OCI-LY3 (cell line): ENCODE measurements around the gene ADGRV1.
"Not testable (repeated sequence)": the region's sequence is repeated elsewhere in the genome, so short reads cannot be mapped to it uniquely, and the experiment has no call there.

Experiments
- H2AFZ ChIP-seq: fragments of 200-600, 300-600 bp; shearing (Covaris generic); 2 replicates; pipeline ENCODE4 v1.6.0; 2014; ENCODE audit warnings: antibody characterized with exemption, low read depth, low read length
- H3K27ac ChIP-seq: fragments of 200-600, 300-600 bp; sonication (generic); 2 replicates; pipeline ENCODE4 v1.5.1; 2014; ENCODE audit warnings: mild to moderate bottlenecking, low read length, moderate library complexity, mixed read lengths
- H3K27me3 ChIP-seq: fragments of 200-600, 300-600 bp; sonication (generic); 2 replicates; pipeline ENCODE4 v1.6.1; 2014; ENCODE audit warnings: low read depth, low read length, mixed read lengths
- H3K36me3 ChIP-seq: fragments of 200-600, 300-600 bp; sonication (generic); replicated peaks from 2 replicates; pipeline ENCODE3; 2014; ENCODE audit warnings: low read depth, low read length, mixed read lengths
- H3K4me1 ChIP-seq: fragments of 300-600, 200-600 bp; sonication (generic); 2 replicates; pipeline ENCODE4 v1.6.1; 2014; ENCODE audit warnings: low read length, mixed read lengths
- H3K4me2 ChIP-seq: fragments of 200-600, 300-600 bp; sonication (generic); 2 replicates; pipeline ENCODE4 v1.6.1; 2014; ENCODE audit warnings: low read length, mixed read lengths
- H3K4me3 ChIP-seq: fragments of 300-600, 200-600 bp; sonication (generic); 2 replicates; pipeline ENCODE4 v1.5.1; 2014; ENCODE audit warnings: antibody characterized with exemption, mild to moderate bottlenecking, low read length, moderate library complexity
- H3K79me2 ChIP-seq: fragments of 300-600, 200-600 bp; shearing (Covaris generic); 2 replicates; pipeline ENCODE4 v1.6.1; 2014; ENCODE audit warnings: mild to moderate bottlenecking, low read length, mixed read lengths
- H3K9ac ChIP-seq: fragments of 300-600, 200-600 bp; shearing (Covaris generic); 2 replicates; pipeline ENCODE4 v1.6.0; 2014; ENCODE audit warnings: mild to moderate bottlenecking, low read length, moderate library complexity
- H3K9me3 ChIP-seq: fragments of 200-600, 300-600 bp; shearing (Covaris generic); 2 replicates; pipeline ENCODE4 v1.6.1; 2014; ENCODE audit warnings: low read length, mixed read lengths; ENCODE audit not compliant: insufficient read depth
- H4K20me1 ChIP-seq: fragments of 200-600, 300-600 bp; sonication (generic); 2 replicates; pipeline ENCODE4 v1.6.1; 2016; ENCODE audit warnings: low read length, mixed read lengths; ENCODE audit not compliant: insufficient read depth
- EZH2phosphoT487 ChIP-seq: fragments of 200-600 bp; shearing (Covaris generic); IDR thresholded peaks from 2 replicates; pipeline ENCODE4 v1.6.1; 2018; ENCODE audit warnings: antibody characterized with exemption, mixed run types, low read depth
- TF ChIP-seq, protein P1 (sequence below): fragments of 200-600, 300-600 bp; sonication (generic); IDR thresholded peaks from 2 replicates; pipeline ENCODE4 v1.5.1; 2014; ENCODE audit warnings: antibody characterized with exemption, low read length, low read depth

Gene ADGRV1

DNA sequence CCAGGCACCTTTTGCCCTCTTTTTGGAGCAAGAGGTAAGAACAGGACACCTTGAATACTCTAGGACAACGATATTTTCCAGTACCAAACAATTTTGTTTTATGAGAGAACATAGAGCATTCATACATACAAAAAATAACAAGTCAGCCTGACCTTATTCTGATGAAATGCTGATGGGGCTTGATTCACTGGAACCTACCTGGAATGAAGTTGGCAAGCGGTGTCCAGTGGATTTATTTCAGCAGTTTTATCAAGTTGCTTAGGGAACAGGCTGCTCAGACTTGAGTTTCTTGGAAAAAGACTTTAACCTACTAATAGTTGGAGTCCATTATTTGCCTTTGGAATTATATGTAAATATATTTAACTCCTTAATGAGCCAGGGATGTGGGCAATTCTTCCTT, 502.5 kb downstream of the ADGRV1 start:
- H3K4me3 ChIP-seq: 0 out of 2 replicates have a peak overlapping the region, but pooled peaks have one; percentile 49
- H3K36me3 ChIP-seq: no peaks in the 10 kb centered on the region
- H3K9ac ChIP-seq: no peak overlapping the region
- H3K4me2 ChIP-seq: peak overlapping the region; percentile 82
- no peak overlapping the region for H2AFZ ChIP-seq
- H3K27me3 ChIP-seq: peaks cover 22% of the 10 kb centered on the region
- no peaks in the 10 kb centered on the region for H4K20me1 ChIP-seq
- no peaks in the 10 kb centered on the region for H3K9me3 ChIP-seq
- no peak for TF ChIP-seq EZH2phosphoT487
- TF ChIP-seq, protein P1, sequence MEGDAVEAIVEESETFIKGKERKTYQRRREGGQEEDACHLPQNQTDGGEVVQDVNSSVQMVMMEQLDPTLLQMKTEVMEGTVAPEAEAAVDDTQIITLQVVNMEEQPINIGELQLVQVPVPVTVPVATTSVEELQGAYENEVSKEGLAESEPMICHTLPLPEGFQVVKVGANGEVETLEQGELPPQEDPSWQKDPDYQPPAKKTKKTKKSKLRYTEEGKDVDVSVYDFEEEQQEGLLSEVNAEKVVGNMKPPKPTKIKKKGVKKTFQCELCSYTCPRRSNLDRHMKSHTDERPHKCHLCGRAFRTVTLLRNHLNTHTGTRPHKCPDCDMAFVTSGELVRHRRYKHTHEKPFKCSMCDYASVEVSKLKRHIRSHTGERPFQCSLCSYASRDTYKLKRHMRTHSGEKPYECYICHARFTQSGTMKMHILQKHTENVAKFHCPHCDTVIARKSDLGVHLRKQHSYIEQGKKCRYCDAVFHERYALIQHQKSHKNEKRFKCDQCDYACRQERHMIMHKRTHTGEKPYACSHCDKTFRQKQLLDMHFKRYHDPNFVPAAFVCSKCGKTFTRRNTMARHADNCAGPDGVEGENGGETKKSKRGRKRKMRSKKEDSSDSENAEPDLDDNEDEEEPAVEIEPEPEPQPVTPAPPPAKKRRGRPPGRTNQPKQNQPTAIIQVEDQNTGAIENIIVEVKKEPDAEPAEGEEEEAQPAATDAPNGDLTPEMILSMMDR: no peak
- no peak overlapping the region for H3K27ac ChIP-seq
- peaks cover 44% of the 10 kb centered on the region for H3K4me1 ChIP-seq
- H3K79me2 ChIP-seq: no peaks in the 10 kb centered on the region

DNA sequence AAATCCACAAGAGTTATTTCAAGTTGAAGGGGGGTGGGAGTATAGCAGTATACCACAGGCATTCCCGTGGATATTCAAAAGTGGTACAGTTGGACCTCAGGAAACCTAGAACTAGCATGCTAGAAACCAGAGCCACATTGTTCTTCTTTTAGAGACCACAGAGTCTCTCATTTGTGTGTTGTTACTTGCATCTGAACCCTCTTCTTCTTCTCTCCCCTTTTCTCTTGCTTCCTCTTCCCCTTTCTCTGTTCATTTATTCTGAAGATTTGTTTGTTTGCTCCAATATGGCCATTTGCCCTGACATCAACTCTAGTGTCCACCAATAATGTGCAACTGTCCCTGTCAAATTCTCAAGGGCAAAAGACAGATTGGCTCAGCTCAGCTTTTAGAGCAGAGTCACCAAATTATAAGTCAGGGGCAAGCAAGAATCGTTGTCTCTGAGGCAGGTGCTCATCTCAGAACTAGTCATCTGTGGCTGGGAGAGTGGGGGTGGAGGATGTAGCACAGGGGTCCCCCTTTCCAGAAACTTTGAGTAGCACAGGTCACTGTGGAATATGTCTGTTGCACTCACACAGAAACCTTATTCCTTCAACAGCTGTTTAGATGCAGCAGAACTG, 503.5 kb downstream of the ADGRV1 start:
- Histone ChIP-seq H3K27ac (peak overlapping the region; percentile 37), H3K4me2 (peak overlapping the region; percentile 82), H3K36me3 (no peaks in the 10 kb centered on the region), H4K20me1 (no peaks in the 10 kb centered on the region), H2AFZ (no peak overlapping the region), H3K27me3 (peaks cover 26% of the 10 kb centered on the region), H3K4me3 (peak overlapping the region; percentile 49), H3K4me1 (peaks cover 44% of the 10 kb centered on the region), H3K79me2 (no peaks in the 10 kb centered on the region), H3K9me3 (no peaks in the 10 kb centered on the region), H3K9ac (no peak overlapping the region)
- TF ChIP-seq, protein P1: no peak
- TF ChIP-seq EZH2phosphoT487: no peak

DNA sequence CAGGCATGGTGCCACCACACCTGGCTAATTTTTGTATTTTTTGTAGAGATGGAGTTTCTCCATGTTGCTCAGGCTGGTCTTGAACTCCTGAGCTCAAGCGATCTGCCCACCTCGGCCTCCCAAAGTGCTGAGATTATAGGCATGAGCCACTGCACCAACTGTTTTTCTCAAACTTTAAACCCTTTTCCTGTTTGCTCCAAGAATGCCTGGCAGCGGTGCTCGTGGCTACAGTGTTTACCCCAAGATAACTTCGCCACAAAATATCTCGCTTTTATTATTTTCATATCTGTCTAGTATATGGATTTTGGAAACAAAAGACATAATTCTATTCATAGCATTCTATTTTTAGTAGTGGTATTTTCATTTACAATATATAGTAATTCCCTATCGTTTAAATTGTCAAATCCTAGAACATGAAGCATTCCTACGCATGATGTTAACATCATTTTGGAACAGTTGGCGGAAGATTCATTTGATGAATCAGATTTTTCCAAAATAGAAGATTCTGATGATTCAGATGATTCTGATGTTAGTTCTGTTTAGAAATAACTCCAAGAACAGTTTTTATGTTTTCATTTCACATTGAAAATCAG, 504.6 kb downstream of the ADGRV1 start:
- not testable (repeated sequence) for H3K36me3 ChIP-seq, H2AFZ ChIP-seq, H3K4me2 ChIP-seq, H3K79me2 ChIP-seq, H4K20me1 ChIP-seq, H3K9ac ChIP-seq, H3K27ac ChIP-seq, H3K9me3 ChIP-seq, H3K4me3 ChIP-seq
- Histone ChIP-seq H3K27me3 (peaks cover 22% of the 10 kb centered on the region), H3K4me1 (peaks cover 44% of the 10 kb centered on the region)

DNA sequence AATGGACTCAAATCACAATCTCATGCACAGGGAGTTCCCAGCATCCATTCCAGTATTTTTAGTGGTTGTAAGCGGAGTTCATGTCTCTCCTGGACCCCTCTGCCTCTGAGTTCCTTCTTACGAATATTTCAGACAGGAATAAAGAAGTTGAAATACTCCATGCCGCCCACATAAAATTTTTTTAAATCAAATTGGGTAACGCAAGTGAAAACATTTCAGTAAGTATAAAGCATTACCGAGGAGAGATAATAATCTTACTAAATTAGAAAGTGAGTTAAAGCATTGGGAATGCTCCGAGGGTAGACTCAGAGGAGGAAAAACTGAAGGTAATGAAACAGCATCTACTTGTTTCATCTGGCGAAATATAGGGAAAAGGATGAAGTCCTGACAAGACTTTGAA, 506.9 kb downstream of the ADGRV1 start:
- Histone ChIP-seq H4K20me1 (no peaks in the 10 kb centered on the region), H3K4me3 (no peak overlapping the region), H3K9me3 (no peaks in the 10 kb centered on the region), H3K9ac (no peak overlapping the region), H3K27ac (no peak overlapping the region), H3K4me2 (no peak overlapping the region), H2AFZ (no peak overlapping the region), H3K27me3 (peaks cover 17% of the 10 kb centered on the region), H3K36me3 (no peaks in the 10 kb centered on the region), H3K4me1 (peaks cover 23% of the 10 kb centered on the region), H3K79me2 (no peaks in the 10 kb centered on the region)
- TF ChIP-seq, protein P1: no peak
- no peak for TF ChIP-seq EZH2phosphoT487
